ENCODE data around the gene MATN3.

- TF ChIP-seq, protein P1, sequence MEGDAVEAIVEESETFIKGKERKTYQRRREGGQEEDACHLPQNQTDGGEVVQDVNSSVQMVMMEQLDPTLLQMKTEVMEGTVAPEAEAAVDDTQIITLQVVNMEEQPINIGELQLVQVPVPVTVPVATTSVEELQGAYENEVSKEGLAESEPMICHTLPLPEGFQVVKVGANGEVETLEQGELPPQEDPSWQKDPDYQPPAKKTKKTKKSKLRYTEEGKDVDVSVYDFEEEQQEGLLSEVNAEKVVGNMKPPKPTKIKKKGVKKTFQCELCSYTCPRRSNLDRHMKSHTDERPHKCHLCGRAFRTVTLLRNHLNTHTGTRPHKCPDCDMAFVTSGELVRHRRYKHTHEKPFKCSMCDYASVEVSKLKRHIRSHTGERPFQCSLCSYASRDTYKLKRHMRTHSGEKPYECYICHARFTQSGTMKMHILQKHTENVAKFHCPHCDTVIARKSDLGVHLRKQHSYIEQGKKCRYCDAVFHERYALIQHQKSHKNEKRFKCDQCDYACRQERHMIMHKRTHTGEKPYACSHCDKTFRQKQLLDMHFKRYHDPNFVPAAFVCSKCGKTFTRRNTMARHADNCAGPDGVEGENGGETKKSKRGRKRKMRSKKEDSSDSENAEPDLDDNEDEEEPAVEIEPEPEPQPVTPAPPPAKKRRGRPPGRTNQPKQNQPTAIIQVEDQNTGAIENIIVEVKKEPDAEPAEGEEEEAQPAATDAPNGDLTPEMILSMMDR (conservative IDR thresholded peaks at IDR 0.05; ENCODE audit: low read length), result no peak
- no peak for TF ChIP-seq EZH2phosphoT487 (IDR thresholded peaks at IDR 0.05; ENCODE audit: borderline replicate concordance, low read depth, low read length)
These were observed 23.9 kb downstream of the MATN3 start for GRCh38 chr2:19988600-19988999.
